ENCODE results near the gene INPP5K.
A peak's percentile ranks its signal among the peaks of the same experiment; 100 is the strongest.

The INPP5K gene

GRCh38 chr17:1560101-1560857, 43.9 kb upstream of the INPP5K start:
- no peak for DNase-seq (ENCODE audit: low read depth)
- TF ChIP-seq CTCF (IDR thresholded peaks at IDR 0.05; ENCODE audit: low read length, missing control alignments) = no peak
- H3K4me3 ChIP-seq (replicated peaks; ENCODE audit: low read depth, low read length) = no peak overlapping the region

DNA sequence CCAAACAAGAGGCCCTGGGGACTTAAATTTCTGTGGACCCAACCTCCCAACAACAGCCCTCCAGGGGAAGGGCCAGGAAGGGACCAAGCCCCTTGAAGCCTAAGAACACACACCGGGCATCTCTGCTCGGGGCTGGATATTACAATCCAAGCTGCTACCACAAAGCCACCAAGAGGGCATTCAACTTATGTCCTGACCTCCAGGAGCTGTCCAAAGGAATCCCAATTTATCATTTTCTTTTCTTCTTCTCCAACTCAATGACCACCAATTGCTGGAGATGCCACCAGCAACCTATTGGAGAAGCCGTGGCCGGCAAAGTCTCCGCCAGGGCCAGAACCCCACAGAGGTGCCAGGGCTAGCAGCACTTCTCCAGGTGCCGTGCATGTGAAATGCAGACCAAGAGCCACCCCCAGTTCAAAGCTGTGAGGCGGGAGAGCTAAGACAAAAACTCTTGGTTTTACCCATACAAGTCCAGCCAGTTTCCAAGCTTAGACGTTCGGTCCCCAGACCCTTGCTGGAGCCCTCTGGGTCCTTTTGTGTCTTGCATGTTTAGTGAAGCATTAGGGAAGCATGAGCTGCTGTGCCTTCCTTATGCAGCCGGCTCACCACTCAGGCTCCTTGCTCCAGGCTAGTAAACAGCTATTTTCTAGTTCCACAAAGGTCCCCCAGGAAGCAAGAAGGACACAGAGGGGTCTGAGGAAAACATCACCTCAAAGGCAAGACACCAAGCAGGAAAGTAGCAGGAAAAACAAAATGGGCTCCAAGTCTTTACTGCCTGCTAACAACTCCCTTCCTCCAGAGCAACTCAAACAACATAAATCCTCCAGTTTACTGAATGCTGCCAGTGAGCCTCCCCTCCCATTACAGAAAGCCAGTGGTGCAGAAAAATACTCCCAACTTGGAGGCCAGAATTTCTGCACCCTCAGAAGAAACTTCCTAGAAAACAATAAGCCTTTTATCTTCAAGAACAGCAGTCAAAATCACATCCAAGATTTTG, 42.9 kb upstream of the INPP5K start:
- no peak for TF ChIP-seq CTCF (IDR thresholded peaks at IDR 0.05; ENCODE audit: low read length, missing control alignments)
- no peak overlapping the region for H3K4me3 ChIP-seq (replicated peaks; ENCODE audit: low read depth, low read length)
- no peak for DNase-seq (ENCODE audit: low read depth)

GRCh38 chr17:1558401-1558800, 42.0 kb upstream of the INPP5K start:
- no peak for TF ChIP-seq CTCF (IDR thresholded peaks at IDR 0.05; ENCODE audit: low read length, missing control alignments)
- no peak overlapping the region for H3K4me3 ChIP-seq (replicated peaks; ENCODE audit: low read depth, low read length)
- DNase-seq (ENCODE audit: low read depth) = no peak

GRCh38 chr17:1557355-1558095, 41.1 kb upstream of the INPP5K start:
- peak; percentile 53 for DNase-seq (ENCODE audit: low read depth)
- TF ChIP-seq CTCF (IDR thresholded peaks at IDR 0.05; ENCODE audit: low read length, missing control alignments) = no peak
- no peak overlapping the region for H3K4me3 ChIP-seq (replicated peaks; ENCODE audit: low read depth, low read length)

GRCh38 chr17:1555651-1556471, 39.4 kb upstream of the INPP5K start:
- H3K4me3 ChIP-seq (replicated peaks; ENCODE audit: low read depth, low read length) = no peak overlapping the region
- no peak for DNase-seq (ENCODE audit: low read depth)
- TF ChIP-seq CTCF (IDR thresholded peaks at IDR 0.05; ENCODE audit: low read length, missing control alignments) = no peak
